ENCODE data around the gene CCNE1. TPM values are rescaled to one million over a fixed set of nuclear protein-coding genes. Genes with fewer than 3 reads are reported as not detected.

Gene CCNE1
- total RNA-seq, 1 experiment from 2014 or later = 20.1 TPM

Other genes starting within 250 kb of the CCNE1 start
- 72.7 and 92.7 TPM in 2 replicates for gene POP4, start 205.7 kb upstream of the CCNE1 start, total RNA-seq (2014; rRNA removed; shearing (Covaris generic); ENCODE audit: low replicate concordance)
- gene PLEKHF1, start 146.5 kb upstream of the CCNE1 start, total RNA-seq (2014; rRNA removed; shearing (Covaris generic); ENCODE audit: low replicate concordance) = 0.54 TPM in 1 of 2 replicates, not detected in the other
- gene C19orf12, start 96.7 kb upstream of the CCNE1 start, total RNA-seq (2014; rRNA removed; shearing (Covaris generic); ENCODE audit: low replicate concordance) = 11.8 and 23.4 TPM in 2 replicates
- gene URI1, start 130.2 kb downstream of the CCNE1 start, total RNA-seq (2014; rRNA removed; shearing (Covaris generic); ENCODE audit: low replicate concordance) = 77.7 and 106 TPM in 2 replicates